DOHH2 (cell line): ENCODE data around the gene UFD1.

Experiments
- H3F3A ChIP-seq: fragments of 200-600 bp; sonication (generic), shearing (Covaris generic); 2 replicates; pipeline ENCODE4 v1.6.0; 2016; ENCODE audit warnings: antibody characterized with exemption, mild to moderate bottlenecking; ENCODE audit not compliant: control insufficient read depth, insufficient read depth
- H3K27ac ChIP-seq: fragments of 200-600 bp; sonication (generic); 2 replicates; pipeline ENCODE4 v1.5.1; 2014; ENCODE audit warnings: low read depth, mild to moderate bottlenecking, low read length, moderate library complexity
- H3K27me3 ChIP-seq: fragments of 200-600 bp; sonication (generic); 2 replicates; pipeline ENCODE4 v1.6.1; 2014; ENCODE audit warnings: mild to moderate bottlenecking, low read length, mixed read lengths; ENCODE audit not compliant: control insufficient read depth
- H3K36me3 ChIP-seq: fragments of 200-600 bp; sonication (generic); 2 replicates; pipeline ENCODE4 v1.6.1; 2014; ENCODE audit warnings: mild to moderate bottlenecking, low read length, moderate library complexity, mixed read lengths; ENCODE audit not compliant: control insufficient read depth
- H3K4me1 ChIP-seq: fragments of 200-600 bp; sonication (generic); 2 replicates; pipeline ENCODE4 v1.6.1; 2014; ENCODE audit warnings: mild to moderate bottlenecking, low read length, mixed read lengths; ENCODE audit not compliant: control insufficient read depth
- H3K4me2 ChIP-seq: fragments of 200-600 bp; sonication (generic); 2 replicates; pipeline ENCODE4 v1.6.0; 2014; ENCODE audit warnings: mild to moderate bottlenecking, low read length, moderate library complexity
- H3K4me3 ChIP-seq: fragments of 200-600 bp; sonication (generic); 2 replicates; pipeline ENCODE4 v1.5.1; 2014; ENCODE audit warnings: mild to moderate bottlenecking, low read length, mixed read lengths
- H3K79me2 ChIP-seq: fragments of 200-600 bp; sonication (generic); 2 replicates; pipeline ENCODE4 v1.6.1; 2014; ENCODE audit warnings: mild to moderate bottlenecking, low read length, mixed read lengths; ENCODE audit not compliant: control insufficient read depth
- H3K9me2 ChIP-seq: fragments of 200-600 bp; sonication (generic); replicated peaks from 2 replicates; pipeline ENCODE4 v1.6.1; 2014; ENCODE audit warnings: mild to moderate bottlenecking, low read length, mixed read lengths; ENCODE audit not compliant: control insufficient read depth
- H3K9me3 ChIP-seq: fragments of 200-600 bp; sonication (generic); 2 replicates; pipeline ENCODE4 v1.6.1; 2014; ENCODE audit warnings: antibody characterized with exemption, low read length, mixed read lengths; ENCODE audit not compliant: control insufficient read depth, insufficient read depth
- H4K20me1 ChIP-seq: fragments of 200-600 bp; sonication (generic); 2 replicates; pipeline ENCODE4 v1.6.0; 2014; ENCODE audit warnings: low read depth, mild to moderate bottlenecking, antibody characterized with exemption, low read length, moderate library complexity; ENCODE audit not compliant: control insufficient read depth, insufficient read depth
- EZH2phosphoT487 ChIP-seq: fragments of 200-600 bp; sonication (generic); IDR thresholded peaks from 2 replicates; pipeline ENCODE4 v1.6.1; 2017; ENCODE audit warnings: borderline replicate concordance, mild to moderate bottlenecking, antibody characterized with exemption, low read length, moderate library complexity, mixed read lengths
- TF ChIP-seq, protein P1 (sequence below): fragments of 200-600 bp; sonication (generic); IDR thresholded peaks from one replicate; pipeline ENCODE4 v1.5.1; 2014; ENCODE audit warnings: antibody characterized with exemption, mild to moderate bottlenecking, low read depth, low read length; ENCODE audit not compliant: poor library complexity, severe bottlenecking

Gene UFD1

DNA sequence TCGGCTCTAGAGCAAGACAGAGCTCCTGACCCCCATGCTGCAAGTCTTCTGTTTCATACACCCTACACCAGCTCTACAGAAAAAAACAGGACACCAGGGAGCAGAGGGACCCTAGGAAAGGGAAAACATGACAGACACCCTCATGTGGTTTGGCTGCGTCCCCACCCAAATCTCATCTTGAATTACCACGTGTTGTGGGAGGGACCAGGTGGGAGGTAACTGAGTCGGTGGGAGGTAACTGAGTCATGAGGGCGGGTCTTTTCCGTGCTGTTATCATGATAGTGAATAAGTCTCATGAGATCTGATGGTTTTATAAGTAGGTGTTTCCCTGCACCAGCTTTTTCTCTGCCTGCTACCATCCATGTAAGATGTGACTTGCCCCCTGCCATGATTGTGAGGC is 24.8 kb downstream of the UFD1 start:
- Histone ChIP-seq H3K79me2 (peaks cover 5% of the 10 kb centered on the region), H3K9me2 (no peaks in the 10 kb centered on the region), H3K4me3 (no peak overlapping the region), H3K27me3 (no peaks in the 10 kb centered on the region), H4K20me1 (no peaks in the 10 kb centered on the region), H3K9me3 (no peaks in the 10 kb centered on the region), H3K4me1 (peaks cover 5% of the 10 kb centered on the region), H3K4me2 (no peak overlapping the region), H3F3A (peaks cover 8% of the 10 kb centered on the region; the same call in 1 of the 2 replicates), H3K27ac (no peak overlapping the region), H3K36me3 (peaks cover 88% of the 10 kb centered on the region)
- TF ChIP-seq EZH2phosphoT487: no peak
- TF ChIP-seq, protein P1, sequence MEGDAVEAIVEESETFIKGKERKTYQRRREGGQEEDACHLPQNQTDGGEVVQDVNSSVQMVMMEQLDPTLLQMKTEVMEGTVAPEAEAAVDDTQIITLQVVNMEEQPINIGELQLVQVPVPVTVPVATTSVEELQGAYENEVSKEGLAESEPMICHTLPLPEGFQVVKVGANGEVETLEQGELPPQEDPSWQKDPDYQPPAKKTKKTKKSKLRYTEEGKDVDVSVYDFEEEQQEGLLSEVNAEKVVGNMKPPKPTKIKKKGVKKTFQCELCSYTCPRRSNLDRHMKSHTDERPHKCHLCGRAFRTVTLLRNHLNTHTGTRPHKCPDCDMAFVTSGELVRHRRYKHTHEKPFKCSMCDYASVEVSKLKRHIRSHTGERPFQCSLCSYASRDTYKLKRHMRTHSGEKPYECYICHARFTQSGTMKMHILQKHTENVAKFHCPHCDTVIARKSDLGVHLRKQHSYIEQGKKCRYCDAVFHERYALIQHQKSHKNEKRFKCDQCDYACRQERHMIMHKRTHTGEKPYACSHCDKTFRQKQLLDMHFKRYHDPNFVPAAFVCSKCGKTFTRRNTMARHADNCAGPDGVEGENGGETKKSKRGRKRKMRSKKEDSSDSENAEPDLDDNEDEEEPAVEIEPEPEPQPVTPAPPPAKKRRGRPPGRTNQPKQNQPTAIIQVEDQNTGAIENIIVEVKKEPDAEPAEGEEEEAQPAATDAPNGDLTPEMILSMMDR: no peak

- Histone ChIP-seq H3K9me3 (no peaks in the 10 kb centered on the region), H3F3A (peaks cover 8% of the 10 kb centered on the region; the same call in 1 of the 2 replicates), H3K4me1 (peaks cover 10% of the 10 kb centered on the region), H3K36me3 (peaks cover 89% of the 10 kb centered on the region), H3K27me3 (no peaks in the 10 kb centered on the region), H3K4me2 (no peak overlapping the region), H3K4me3 (no peak overlapping the region), H3K9me2 (no peaks in the 10 kb centered on the region), H4K20me1 (no peaks in the 10 kb centered on the region), H3K27ac (no peak overlapping the region), H3K79me2 (peaks cover 10% of the 10 kb centered on the region)
- TF ChIP-seq, protein P1: no peak
- no peak for TF ChIP-seq EZH2phosphoT487
These were observed 25.3 kb downstream of the UFD1 start for GRCh38 chr22:19453718-19454117.

DNA sequence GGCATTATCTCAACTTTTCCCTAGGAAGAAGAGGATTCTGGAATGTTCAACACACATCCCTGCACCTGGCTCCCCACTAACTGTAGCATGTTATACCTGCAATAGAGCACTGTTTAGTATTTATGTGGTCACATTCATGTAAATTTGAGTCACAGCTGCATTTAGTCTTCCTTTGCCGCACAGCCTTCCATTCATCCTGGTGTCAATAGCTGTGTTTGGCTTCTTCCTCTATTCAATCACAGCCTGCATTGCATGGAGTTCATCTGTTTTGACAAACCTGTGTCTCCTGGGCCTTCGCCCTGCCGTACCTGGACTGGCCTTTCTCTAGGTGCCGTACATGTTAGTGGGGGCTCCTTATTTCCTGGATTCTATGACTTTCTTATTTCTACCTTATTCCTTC is 27.4 kb downstream of the UFD1 start:
- Histone ChIP-seq H3K36me3 (peaks cover 76% of the 10 kb centered on the region), H3K27me3 (no peaks in the 10 kb centered on the region), H3K27ac (no peak overlapping the region), H3K9me3 (no peaks in the 10 kb centered on the region), H3K9me2 (no peaks in the 10 kb centered on the region), H3K4me2 (no peak overlapping the region), H3K4me1 (peaks cover 19% of the 10 kb centered on the region), H4K20me1 (0 out of 2 replicates have a peak, but pooled peaks cover 1% of the 10 kb centered on the region), H3F3A (peaks cover 10% of the 10 kb centered on the region; the same call in 1 of the 2 replicates), H3K79me2 (peaks cover 31% of the 10 kb centered on the region), H3K4me3 (no peak overlapping the region)
- TF ChIP-seq, protein P1: no peak
- no peak for TF ChIP-seq EZH2phosphoT487
